NT2/D1 (cell line): ENCODE data around the gene GYS1.

Source experiments
- SUZ12 ChIP-seq: IDR thresholded peaks from 2 replicates; pipeline ENCODE4 v1.6.1; 2011; ENCODE audit not compliant: insufficient read length, insufficient read depth; ENCODE audit errors: extremely low read depth
- YY1 ChIP-seq: IDR thresholded peaks from 2 replicates; pipeline ENCODE4 v1.6.1; 2011; ENCODE audit not compliant: insufficient read length, insufficient read depth
- ZNF274 ChIP-seq: IDR thresholded peaks from 2 replicates; pipeline ENCODE4 v1.6.1; 2011; ENCODE audit warnings: mild to moderate bottlenecking, low read depth, low read length

DNA sequence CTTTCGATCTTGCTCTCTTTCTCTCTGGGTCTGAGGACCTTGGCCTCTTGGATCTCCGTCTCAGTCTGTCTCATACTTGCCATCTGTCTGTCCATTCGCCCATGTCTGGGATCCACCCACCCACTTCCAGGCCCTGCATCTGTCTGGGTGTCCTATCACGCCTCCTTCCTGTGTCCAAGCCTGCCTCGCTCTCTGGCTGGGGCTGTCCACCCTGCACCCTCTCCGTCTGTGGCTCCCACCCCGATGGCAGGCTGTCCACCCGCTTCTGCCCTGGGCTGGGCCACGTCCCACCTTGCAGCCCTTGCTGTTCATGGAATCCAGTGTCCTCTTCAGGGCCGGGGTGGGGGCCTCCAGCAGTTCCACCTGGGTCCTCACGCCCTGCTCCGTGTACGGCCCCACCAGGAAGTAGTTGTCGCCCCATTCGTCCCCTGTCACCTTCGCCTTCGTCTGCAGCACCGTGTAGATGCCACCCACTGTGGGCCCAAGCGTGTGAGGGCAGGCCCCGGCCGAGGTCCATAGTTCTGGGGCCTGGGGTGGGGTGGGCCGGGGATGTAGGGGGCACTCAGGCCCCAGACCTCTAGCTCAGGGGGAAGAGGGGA, 2.0 kb downstream of the GYS1 start:
- TF ChIP-seq ZNF274: no peak
- TF ChIP-seq SUZ12: no peak
- TF ChIP-seq YY1: no peak
